ENCODE data around the gene SMC3.
A peak's percentile ranks its signal among the peaks of the same experiment; 100 is the strongest.
"Not testable (repeated sequence)": the region's sequence is repeated elsewhere in the genome, so short reads cannot be mapped to it uniquely, and the experiment has no call there.

Gene SMC3

GRCh38 chr10:110567201-110568054 is at the start of gene SMC3:
Gene SMC3 (plus strand): TSS chr10:110567695. CDS start chr10:110567817, 122 bp downstream.
- peak; percentile 85 for DNase-seq (ENCODE audit: low read depth, low spot score)

- no peak for DNase-seq (ENCODE audit: low read depth, low spot score)
Observed at GRCh38 chr10:110522365-110522988, 45.0 kb upstream of the SMC3 start.

- DNase-seq (ENCODE audit: low read depth, low spot score): no peak
Observed at GRCh38 chr10:110523736-110524135, 43.8 kb upstream of the SMC3 start.

GRCh38 chr10:110524179-110524858 is 43.2 kb upstream of the SMC3 start:
- no peak for DNase-seq (ENCODE audit: low read depth, low spot score)

- DNase-seq (ENCODE audit: low read depth, low spot score): no peak
Observed at GRCh38 chr10:110524859-110525232, 42.6 kb upstream of the SMC3 start.

- no peak for DNase-seq (ENCODE audit: low read depth, low spot score)
Observed at GRCh38 chr10:110525349-110526260, 41.9 kb upstream of the SMC3 start.

GRCh38 chr10:110527731-110528171 is 39.7 kb upstream of the SMC3 start:
- DNase-seq (ENCODE audit: low read depth, low spot score): no peak

- no peak for DNase-seq (ENCODE audit: low read depth, low spot score)
Observed at GRCh38 chr10:110528224-110528996, 39.1 kb upstream of the SMC3 start.

GRCh38 chr10:110528997-110529524 is 38.4 kb upstream of the SMC3 start:
- not testable (repeated sequence) for DNase-seq (ENCODE audit: low read depth, low spot score)

- DNase-seq (ENCODE audit: low read depth, low spot score): no peak
Observed at GRCh38 chr10:110529596-110530011, 37.9 kb upstream of the SMC3 start.

GRCh38 chr10:110530131-110530831 is 37.2 kb upstream of the SMC3 start:
- no peak for DNase-seq (ENCODE audit: low read depth, low spot score)

GRCh38 chr10:110531687-110532086 is 35.8 kb upstream of the SMC3 start:
- DNase-seq (ENCODE audit: low read depth, low spot score): no peak

- DNase-seq (ENCODE audit: low read depth, low spot score): not testable (repeated sequence)
Observed at GRCh38 chr10:110532628-110533027, 34.9 kb upstream of the SMC3 start.

- DNase-seq (ENCODE audit: low read depth, low spot score): no peak
Observed at GRCh38 chr10:110533149-110533548, 34.3 kb upstream of the SMC3 start.

- no peak for DNase-seq (ENCODE audit: low read depth, low spot score)
Observed at GRCh38 chr10:110534571-110534970, 32.9 kb upstream of the SMC3 start.

- DNase-seq (ENCODE audit: low read depth, low spot score): peak; percentile 24
Observed at GRCh38 chr10:110535958-110536891, 31.3 kb upstream of the SMC3 start.

GRCh38 chr10:110539091-110539490 is 28.4 kb upstream of the SMC3 start:
- DNase-seq (ENCODE audit: low read depth, low spot score): no peak

GRCh38 chr10:110540031-110540430 is 27.5 kb upstream of the SMC3 start:
- DNase-seq (ENCODE audit: low read depth, low spot score): no peak
